ENCODE data around the gene C19orf44.
"Not testable (repeated sequence)": the region's sequence is repeated elsewhere in the genome, so short reads cannot be mapped to it uniquely, and the experiment has no call there.

C19orf44 gene

DNA sequence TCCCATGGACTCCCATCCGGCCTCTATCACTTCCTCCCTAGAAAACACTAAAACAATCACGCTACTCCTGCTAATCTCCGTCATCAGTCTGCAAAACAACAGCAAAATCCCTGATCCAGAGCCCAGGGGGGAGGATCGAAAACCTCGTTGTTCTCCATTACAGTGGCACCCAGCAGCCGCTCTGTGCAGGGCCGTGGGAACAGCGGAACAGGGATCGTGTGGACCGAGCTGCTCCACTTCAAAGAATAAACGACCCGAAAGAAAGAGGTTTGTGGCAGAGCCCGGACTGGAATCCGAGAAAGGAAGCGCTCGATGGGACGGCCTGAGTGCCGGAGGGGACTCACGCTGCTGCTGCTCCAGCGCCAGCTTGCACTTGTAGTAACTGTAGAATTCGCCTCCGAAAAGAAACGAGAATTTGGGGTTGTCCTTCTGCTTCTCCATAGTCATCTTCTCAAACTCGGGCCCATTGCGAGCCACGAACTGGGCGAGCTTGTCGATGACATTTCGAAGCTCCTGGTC lies 45.4 kb downstream of the C19orf44 start:
- DNase-seq = peak; percentile 13

DNA sequence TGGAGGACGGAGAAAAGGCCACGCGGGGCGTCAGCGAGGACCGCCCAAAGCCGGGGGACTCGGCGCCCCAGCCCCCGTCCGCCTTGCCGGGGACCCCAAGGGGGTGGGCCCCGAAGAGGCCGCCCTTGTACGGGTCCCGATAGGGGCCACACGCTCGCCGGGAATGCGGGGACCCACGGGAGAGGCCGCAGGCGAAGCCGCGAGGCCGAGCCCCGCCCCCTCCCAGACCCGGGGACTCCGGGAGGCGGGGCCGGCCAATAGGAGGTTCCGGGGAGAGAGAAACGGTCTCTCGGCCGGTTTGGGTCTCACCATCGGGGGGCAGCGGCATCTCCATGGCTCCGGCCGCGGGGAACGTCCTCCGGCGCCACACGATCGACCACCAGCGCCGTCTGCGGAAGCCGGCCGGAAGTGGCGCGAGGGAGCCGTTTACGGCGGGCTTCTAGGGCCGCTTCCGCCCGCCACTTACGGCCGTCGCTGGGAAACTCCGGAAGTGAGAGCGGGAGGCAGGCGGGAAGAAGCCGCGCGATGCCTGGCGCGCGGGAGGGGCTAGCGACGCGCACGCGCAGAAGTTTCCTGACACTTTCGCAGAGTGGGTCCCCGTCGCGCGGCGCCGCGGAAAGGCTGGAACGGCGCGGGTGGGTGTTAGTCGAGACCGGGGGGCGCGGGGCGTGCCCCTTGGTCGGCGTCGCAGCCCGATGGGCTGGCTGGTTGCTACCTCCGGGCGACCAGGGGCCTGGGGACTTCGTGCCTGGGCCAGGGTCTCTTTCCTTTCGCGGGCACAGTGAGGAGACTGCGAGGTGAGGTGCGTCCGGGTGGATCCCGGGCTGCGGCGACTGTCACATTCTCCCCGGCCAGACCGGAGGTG lies 46.1 kb downstream of the C19orf44 start, which contains the start of gene CHERP:
CHERP (minus strand) TSS at position 393 of the 865 bp plus-strand sequence; CDS start at position 334, 59 bp downstream.
- DNase-seq = peak; percentile 93

DNA sequence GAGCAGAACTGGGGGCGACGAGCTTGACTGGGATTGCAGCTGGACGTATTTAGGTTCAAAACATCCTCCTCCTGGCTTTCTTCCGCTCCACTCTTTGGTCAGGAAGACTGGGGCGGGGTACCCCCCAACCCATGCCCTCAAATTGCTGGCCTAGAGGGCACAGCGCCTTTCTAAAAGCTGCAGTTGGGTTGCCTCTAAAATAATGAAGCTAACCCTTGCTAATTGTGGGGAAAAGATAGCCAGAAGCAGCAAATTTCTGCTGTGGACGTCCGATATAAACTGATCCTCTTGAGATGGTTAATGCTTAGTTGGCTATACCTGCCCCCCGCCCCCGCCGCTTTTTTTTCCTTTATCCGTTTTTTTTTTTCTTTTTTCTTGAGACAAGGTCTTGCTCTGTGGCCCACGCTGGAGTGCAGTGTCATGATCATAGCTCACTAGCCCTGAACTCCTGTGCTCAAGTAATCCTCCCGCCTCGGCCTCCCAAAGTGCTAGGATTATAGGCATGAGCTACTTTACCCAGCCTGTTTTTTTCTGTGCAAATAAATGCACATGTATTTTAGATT lies 46.8 kb downstream of the C19orf44 start:
- peak; percentile 11 for DNase-seq

DNA sequence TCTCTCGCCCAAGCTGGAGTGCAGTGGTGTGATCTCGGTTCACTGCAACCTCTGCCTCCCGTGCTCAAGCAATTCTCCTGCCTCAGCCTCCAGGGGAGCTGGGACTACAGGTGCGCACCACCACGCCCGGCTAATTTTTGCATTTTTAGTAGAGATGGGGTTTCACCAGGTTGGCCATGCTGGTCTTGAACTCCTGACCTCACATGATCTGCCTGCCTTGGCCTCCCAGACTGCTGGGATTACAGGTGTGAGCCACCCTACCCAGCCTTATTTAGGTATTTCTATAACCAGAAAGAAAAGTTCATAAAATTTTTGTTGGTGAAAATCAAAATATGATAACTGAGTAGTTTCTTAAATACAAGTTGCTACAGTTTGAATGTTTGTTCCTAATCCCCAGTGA lies 47.5 kb downstream of the C19orf44 start:
- not testable (repeated sequence) for DNase-seq

DNA sequence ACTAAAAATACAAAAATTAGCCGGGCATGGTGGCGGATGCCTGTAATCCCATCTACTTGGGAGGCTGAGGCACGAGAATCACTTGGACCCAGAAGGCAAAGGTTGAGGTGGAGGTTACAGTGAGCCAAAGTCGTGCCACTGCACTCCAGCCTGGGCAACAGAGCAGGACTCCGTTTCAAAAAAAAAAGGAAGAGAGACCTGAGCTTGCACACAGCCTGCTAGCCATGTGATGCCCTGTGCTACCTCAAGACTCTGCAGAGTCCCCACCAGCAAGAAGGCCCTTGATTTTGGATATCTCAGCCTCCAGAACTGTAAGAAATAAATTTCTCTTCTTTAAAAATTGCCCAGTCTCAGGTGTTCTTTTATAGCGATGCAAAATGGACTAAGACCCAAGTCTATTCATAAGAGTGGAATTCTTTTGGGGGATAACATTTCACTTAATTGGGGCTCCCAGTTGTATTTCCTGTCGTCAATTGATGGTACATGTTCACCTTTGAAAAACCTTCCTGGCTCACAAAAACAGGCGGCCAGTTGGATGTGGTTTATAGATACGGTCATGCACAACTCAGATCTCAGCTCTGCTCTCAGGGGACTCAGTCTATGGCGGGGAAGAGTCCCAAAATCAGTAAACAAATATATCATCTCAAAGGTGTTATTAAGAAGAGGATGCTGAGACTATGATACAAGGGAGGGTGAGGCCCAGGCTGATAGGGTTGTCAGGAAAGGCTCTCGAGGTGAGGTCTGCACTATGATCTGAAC lies 48.5 kb downstream of the C19orf44 start:
- no peak for DNase-seq

DNA sequence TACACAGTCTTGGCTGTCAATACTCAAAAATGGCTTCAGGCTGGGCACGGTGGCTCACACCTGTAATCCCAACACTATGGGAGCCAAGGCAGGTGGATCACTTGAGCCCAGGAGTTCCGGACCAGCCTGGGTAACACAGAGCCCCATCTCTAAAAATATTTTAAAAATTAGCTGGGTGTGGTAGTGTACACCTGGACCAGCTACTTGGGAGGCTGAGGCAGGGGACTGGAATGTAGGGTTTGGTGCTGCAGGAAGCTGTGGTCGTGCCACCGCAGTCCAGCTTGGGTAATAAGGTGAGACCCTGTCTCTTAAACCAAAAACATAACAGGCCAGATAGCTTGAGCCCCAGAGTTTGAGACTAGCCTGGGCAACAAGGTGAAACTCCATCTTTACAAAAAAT lies 52.8 kb downstream of the C19orf44 start:
- no peak for DNase-seq

DNA sequence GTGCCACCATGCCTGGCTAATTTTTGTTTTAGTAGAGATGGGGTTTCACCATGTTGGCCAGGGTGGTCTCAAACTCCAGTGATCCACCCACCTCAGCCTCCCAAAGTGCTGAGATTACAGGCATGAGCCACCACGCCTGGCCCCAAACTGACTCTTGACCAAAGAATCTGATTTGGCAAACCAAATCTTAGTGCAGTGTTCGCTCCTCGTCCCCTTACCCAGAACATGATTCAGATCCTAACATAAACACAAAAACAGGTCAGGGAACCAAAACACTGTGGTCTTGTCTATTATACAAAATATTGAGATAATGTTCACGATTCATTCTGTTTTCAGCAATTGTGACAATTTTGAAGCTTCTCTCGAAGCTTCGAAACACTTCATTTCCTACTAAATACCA lies 55.7 kb downstream of the C19orf44 start:
- DNase-seq = not testable (repeated sequence)

DNA sequence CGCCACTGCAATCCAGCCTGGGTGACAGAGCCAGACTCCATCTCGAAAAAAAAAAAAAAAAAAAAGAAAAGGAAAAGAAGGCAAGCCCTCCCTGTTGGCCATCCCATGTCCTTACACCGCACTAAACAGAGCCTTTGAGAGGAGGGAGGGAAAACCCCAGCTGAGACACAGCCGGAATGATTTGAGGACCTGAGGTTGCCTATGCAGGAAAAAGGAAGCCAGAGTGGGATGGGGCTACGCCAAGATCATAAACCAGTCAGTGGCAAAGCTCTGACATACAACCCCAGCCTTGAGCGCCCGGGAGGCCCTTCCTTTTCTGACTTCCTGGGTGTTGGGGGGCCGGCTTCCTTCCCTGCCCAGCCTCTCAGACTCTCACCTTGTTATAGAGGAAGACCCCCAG lies 58.6 kb downstream of the C19orf44 start:
- DNase-seq = no peak

DNA sequence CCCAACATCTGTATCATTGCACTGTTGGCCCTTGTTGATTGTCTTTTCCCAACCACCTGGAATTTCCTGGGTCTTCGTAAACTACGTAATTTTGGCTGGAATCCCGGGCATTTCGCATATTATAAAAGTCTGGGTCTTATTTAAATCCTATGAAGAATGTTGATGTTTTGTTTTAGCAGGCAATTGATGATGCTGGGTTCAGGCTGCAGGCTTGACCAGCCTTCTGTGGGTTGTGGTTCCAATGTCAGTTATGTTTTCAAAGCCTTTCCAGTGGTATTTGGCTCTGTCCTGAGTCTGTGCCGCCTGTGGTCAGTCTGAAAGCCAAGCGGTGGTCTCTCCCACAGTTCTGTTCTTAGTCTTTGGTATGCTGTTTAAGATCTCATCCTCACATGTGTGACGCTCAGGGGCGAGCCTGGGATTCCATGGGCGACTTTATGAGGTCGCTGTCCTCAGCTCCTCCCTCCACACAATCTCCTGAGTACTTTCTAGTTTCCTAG lies 63.6 kb downstream of the C19orf44 start:
- DNase-seq = no peak

DNA sequence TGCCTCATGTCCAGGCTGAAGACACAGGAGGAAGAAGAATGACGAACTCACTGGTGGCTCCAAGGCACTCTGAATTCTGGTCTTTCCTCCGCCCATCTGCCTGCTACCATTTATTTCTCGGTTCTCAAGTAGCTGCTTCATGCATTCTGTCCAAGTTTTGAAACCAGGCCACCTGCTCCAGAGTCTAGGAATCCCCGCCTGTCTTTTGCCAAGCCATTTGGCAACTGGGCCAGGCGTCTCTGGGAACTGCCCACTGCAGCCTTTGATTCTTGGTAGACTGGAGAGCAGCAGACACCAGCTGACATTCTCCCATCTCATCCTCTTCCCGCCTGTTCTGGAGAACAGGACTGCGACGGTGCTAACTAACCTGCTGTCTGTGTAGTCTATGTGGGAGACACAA lies 65.2 kb downstream of the C19orf44 start:
- no peak for DNase-seq

DNA sequence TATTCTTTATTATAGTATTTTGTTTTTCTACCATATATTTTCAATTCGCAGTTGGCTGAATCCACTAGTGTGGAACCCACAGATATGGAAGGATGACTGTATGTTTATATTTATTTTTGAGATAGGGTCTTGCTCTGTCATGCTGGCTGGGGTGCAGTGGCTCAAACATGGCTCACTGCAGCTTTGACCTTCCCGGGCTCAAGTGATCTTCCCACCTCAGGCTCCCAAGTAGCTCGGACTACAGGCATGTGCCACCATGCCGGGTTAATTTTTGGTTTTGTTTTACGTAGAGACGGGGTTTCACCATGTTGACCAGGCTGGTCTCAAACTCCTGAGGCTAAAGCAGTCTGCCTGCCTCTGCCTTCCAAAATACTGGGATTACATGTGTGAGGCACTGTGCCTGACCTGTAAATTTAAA lies 66.4 kb downstream of the C19orf44 start:
- DNase-seq = no peak

DNA sequence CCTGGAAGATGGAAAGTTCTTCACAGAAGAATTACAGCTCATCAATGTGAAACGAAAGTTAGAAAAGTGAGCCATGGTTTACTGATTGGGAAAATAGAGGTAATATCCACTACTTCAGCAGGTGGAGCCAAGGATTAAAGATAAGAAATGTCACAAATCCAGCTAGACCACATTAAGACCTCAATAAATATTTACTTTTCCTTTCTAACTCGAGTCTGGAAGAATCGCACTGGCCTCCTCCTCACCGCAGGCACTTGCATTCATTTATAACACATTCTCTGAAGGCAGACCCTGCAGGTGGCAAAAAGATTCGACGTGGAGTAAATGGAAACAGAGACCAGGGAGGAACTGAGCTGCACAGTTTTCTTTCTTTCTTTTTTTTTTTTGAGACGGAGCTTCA lies 68.6 kb downstream of the C19orf44 start:
- no peak for DNase-seq

DNA sequence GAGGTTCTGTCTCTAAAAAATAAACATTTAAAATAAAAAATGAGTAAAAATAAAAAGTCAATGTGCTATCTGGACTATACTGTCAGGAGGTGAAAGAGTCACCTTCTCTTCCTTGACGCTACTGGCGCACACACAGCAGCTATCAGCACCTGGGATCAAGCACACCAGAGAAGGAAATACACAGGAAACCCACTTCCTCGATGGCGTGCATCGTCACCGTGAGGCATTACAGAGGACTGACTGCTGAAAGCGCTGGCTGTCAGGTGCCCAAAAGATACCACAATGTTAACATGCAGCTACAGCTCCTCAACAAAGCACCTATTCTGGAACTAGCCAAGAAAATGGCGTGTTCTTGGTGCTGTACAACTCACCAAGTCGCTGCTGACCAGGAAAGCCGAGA lies 70.0 kb downstream of the C19orf44 start:
- no peak for DNase-seq

DNA sequence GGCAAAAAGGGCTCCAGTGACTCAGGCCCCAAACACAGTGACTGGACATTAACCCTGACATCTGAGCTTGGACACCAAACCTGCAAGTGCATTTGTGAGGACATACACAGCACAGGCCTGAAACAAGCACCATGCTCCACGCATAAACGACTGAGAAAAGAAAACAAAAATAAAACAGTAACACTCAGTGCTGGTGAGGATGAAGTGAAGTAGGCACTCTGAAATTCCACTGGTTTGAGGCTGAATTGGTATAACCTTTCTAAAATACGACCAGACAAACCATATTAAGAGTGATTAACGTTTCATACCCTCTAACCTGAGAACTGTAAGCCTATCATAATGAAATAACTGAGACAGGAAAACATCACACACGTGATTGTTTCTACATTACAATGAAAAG lies 70.5 kb downstream of the C19orf44 start:
- no peak for DNase-seq

DNA sequence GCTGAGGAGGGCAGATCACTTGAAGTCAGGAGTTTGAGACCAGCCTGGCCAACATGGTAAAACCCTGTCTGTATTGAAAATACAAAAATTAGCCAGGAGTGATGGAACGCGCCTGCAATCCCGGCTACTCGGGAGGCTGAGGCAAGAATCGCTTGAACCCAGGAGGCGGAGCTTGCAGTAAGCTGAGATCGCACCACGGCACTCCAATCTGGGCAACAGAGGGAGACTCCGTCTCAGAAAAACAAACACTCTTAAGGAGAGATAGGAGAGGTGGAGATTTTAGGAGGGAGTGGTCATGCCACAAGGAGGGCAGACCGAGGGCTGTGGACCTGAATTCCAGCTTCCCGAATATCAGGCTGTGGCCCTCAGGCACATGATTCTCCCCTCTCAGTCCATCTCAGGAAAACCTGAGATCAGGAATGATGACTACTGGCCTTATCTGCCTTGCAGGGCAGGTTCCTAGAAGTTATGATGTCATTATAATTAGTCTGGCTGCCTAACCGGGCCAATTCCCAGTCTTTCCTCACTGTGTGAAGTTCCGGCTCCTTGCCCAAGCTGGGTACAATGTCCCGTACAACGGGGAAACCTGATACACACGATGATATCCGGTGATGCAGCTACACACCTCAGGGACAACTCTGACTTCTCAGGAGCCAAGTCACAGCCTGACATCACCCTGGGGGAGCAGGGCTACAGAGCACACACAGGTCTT lies 73.6 kb downstream of the C19orf44 start:
- DNase-seq = no peak
